Nephron (organoid): Measurements from ENCODE around the gene DCDC2C.

Experiments used
- H3K27ac Mint-ChIP-seq, 3 experiments: 2 replicates each; pipeline ENCODE4 v1.8.0; 2020; ENCODE audit warnings: mixed read lengths in 3 of 3, mild to moderate bottlenecking in 2 of 3, moderate library complexity in 1 of 3
- H3K27me3 Mint-ChIP-seq: 2 replicates; pipeline ENCODE4 v1.8.0; 2021; ENCODE audit warnings: low read depth, mild to moderate bottlenecking, moderate library complexity, mixed read lengths
- H3K36me3 Mint-ChIP-seq: 2 replicates; pipeline ENCODE4 v1.8.0; 2020; ENCODE audit warnings: low read depth, mixed read lengths
- H3K4me1 Mint-ChIP-seq: 2 replicates; pipeline ENCODE4 v1.8.0; 2020; ENCODE audit warnings: mixed read lengths
- H3K4me3 Mint-ChIP-seq, 3 experiments: 2 replicates each; pipeline ENCODE4 v1.8.0; 2020; ENCODE audit warnings: mild to moderate bottlenecking in 3 of 3, mixed read lengths in 3 of 3, moderate library complexity in 2 of 3
- H3K9me3 Mint-ChIP-seq: 2 replicates; pipeline ENCODE4 v1.8.0; 2020; ENCODE audit warnings: mixed read lengths
- TF ChIP-seq, protein P1 (sequence below), 3 experiments: fragments of 200-600 bp; sonication (generic); IDR thresholded peaks; one replicate each; pipeline ENCODE4 v1.5.0; 2021; ENCODE audit warnings: antibody characterized with exemption in 3 of 3; ENCODE audit not compliant: unreplicated experiment in 3 of 3

DCDC2C gene

DNA sequence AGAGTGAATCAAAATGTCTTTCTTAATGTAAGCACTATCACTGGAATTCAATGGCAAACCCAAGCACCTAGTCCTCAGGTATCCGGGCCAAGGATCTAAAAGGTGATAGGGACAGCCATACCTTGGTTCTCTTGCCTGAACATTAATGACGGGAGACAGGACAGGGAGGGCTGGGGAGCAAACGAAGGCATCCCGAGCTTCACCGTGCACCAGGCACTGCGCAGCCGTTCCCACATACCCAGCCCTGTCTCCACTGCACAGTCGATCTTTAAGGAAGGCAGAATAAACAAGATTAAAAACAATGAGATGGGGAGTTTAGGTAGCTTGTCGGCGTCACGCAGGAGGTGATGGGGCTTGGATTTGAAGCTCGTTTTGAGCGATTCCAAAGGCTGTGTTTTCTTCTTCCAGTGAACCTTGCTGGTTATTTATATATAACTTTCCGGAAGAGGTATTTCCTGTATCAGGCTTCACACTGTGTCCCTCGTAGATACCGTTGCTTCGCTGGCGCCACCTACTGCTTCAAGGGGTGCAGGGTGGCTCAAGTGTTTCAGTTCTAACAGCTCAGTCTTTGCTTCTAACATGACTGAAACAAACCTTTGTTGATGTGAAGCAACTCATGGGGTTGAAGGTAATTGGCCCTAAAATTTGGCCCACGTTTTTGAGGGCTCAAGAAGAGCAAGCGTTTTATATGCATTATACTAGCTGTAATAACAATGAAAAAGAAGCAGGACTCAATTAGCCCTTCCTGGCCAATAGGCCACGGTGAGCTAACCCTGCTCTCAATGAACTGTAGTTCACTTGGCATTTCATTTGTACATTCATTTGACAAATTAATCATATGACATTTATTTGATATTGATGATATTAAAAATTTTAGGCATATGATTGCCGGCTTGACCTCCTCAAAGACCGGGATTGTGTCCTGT lies 77.4 kb downstream of the DCDC2C start:
- Mint-ChIP-seq H3K4me3 (no peak overlapping the region), H3K27me3 (peaks cover 42% of the 10 kb centered on the region), H3K4me1 (no peaks in the 10 kb centered on the region), H3K36me3 (no peaks in the 10 kb centered on the region), H3K9me3 (no peaks in the 10 kb centered on the region), H3K27ac (no peak overlapping the region)
- TF ChIP-seq, protein P1, sequence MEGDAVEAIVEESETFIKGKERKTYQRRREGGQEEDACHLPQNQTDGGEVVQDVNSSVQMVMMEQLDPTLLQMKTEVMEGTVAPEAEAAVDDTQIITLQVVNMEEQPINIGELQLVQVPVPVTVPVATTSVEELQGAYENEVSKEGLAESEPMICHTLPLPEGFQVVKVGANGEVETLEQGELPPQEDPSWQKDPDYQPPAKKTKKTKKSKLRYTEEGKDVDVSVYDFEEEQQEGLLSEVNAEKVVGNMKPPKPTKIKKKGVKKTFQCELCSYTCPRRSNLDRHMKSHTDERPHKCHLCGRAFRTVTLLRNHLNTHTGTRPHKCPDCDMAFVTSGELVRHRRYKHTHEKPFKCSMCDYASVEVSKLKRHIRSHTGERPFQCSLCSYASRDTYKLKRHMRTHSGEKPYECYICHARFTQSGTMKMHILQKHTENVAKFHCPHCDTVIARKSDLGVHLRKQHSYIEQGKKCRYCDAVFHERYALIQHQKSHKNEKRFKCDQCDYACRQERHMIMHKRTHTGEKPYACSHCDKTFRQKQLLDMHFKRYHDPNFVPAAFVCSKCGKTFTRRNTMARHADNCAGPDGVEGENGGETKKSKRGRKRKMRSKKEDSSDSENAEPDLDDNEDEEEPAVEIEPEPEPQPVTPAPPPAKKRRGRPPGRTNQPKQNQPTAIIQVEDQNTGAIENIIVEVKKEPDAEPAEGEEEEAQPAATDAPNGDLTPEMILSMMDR (IDR thresholded peaks at IDR 0.05; ENCODE audit: unreplicated experiment in 3 of 3), result peak; percentile 65 to 69 (median 65)

DNA sequence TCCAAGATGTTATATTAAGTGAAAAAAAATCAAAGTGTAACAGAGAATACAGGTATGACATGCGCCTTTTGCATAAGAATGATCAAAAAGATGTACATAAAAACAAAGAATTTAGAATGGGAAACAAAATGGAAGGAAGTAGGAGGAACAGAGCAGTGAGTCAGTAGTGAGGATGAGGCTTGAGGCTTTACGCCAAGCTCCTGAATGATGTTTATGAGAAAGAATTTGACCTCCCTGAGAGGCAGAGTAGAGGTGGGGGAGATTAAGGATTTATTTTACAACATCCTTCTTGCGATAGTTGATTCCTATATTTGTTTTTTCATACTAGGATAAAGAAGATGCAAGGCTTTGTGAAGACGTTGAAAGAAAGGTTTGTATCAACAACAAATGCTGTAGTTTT lies 81.4 kb downstream of the DCDC2C start:
- Mint-ChIP-seq H3K4me1 (peaks cover 6% of the 10 kb centered on the region), H3K27me3 (peaks cover 19% of the 10 kb centered on the region)
- TF ChIP-seq, protein P1 (IDR thresholded peaks at IDR 0.05; ENCODE audit: unreplicated experiment in 3 of 3), result no peak

DNA sequence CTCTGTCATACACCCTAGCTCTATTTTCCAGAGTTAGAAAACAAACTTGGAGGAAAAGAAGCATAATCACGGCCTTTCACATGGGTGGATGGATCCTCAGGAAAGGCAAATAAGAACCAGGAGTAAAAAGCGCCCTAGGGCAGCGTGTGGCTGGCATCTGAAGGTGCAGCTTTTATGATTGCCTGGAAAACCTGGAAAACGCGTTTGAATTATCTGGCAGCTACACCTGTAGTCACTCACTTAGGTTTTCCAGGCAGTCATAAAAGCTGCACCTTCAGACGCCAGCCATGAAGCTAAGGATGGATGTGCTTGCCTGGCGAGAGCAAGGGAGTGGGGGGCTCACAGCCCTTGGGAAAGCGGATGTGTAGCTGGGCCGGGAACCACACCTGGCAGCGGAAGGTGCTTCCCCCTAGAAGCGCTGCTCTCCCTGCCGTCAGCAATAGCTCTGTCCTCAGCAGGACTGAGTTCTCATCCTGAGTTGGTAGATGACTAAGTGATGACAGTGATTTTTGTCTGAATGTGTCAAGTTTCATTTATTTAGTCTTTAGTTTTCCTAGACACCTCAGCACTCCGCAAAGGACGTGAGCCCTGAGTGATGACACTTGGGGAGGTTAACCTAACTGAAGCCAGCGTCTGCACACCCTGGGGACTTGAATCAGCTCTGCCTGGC lies 82.0 kb downstream of the DCDC2C start:
- H3K27me3 Mint-ChIP-seq, result peaks cover 17% of the 10 kb centered on the region
- peaks cover 6% of the 10 kb centered on the region for H3K4me1 Mint-ChIP-seq
- no peak overlapping the region for H3K4me3 Mint-ChIP-seq
- H3K27ac Mint-ChIP-seq, result no peak overlapping the region
- H3K36me3 Mint-ChIP-seq, result no peaks in the 10 kb centered on the region
- H3K9me3 Mint-ChIP-seq, result no peaks in the 10 kb centered on the region
- TF ChIP-seq, protein P1 (IDR thresholded peaks at IDR 0.05; ENCODE audit: unreplicated experiment in 3 of 3), result no peak

More for the DNA sequence above, 81.4 kb downstream of the DCDC2C start:
- Mint-ChIP-seq H3K36me3 (no peaks in the 10 kb centered on the region), H3K4me3 (no peak overlapping the region), H3K9me3 (no peaks in the 10 kb centered on the region), H3K27ac (no peak overlapping the region)

DNA sequence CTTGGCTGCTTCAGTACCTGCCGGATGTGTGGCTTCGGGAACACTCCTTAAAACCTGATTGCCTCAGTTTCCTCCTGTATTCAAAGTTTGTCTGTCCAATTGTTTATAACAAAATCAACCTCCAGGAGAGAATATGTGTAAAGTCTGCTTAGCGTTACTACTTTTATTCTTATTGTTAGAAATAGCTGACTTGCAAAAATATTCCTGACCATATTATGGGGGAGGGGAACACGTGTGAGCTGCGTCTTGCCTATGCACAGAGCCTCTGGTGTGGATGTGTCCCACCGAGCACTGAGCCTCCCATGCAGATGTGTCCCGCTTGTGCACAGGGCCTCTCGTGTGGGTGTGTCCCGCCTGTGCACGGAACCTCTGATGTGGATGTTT lies 82.5 kb downstream of the DCDC2C start:
- no peaks in the 10 kb centered on the region for H3K9me3 Mint-ChIP-seq
- peaks cover 12% of the 10 kb centered on the region for H3K27me3 Mint-ChIP-seq
- H3K27ac Mint-ChIP-seq, result no peak overlapping the region
- no peaks in the 10 kb centered on the region for H3K36me3 Mint-ChIP-seq
- no peak overlapping the region for H3K4me3 Mint-ChIP-seq
- TF ChIP-seq, protein P1 (IDR thresholded peaks at IDR 0.05; ENCODE audit: unreplicated experiment in 3 of 3), result no peak
- peaks cover 6% of the 10 kb centered on the region for H3K4me1 Mint-ChIP-seq

DNA sequence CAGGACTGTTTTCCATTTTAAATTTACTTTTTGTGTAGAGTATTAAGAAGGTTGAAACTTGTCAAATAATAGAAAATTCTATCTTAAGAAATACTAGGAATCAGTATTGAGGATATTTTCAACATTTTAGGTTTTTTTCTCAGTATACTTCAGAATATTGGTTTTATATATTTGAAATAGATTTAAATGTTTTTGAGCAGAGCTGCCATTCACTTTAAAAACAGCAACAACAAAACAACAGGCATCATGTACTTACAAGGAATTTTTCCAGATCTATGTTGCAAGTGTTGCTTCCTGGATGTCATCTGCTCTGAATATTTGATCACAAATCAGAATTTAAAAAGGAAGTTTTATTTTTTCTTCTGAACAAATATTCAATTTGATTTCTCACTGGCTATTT lies 84.4 kb downstream of the DCDC2C start:
- TF ChIP-seq, protein P1 (IDR thresholded peaks at IDR 0.05; ENCODE audit: unreplicated experiment in 3 of 3), result no peak
- Mint-ChIP-seq H3K36me3 (no peaks in the 10 kb centered on the region), H3K4me1 (peaks cover 6% of the 10 kb centered on the region), H3K9me3 (no peaks in the 10 kb centered on the region), H3K27me3 (peaks cover 11% of the 10 kb centered on the region), H3K27ac (no peak overlapping the region), H3K4me3 (no peak overlapping the region)
